AG09309 (cell line): ENCODE data around the gene AMZ1.
A peak's percentile ranks its signal among the peaks of the same experiment; 100 is the strongest.

Source experiments
- DNase-seq: peaks from one replicate; pipeline ENCODE4 v3.0.0-alpha.2; 2010; ENCODE audit warnings: low read depth
- H3K4me3 ChIP-seq: 2 replicates; pipeline ENCODE4 v1.5.1; 2011; ENCODE audit warnings: mild to moderate bottlenecking, low read depth, low read length, moderate library complexity; ENCODE audit not compliant: control insufficient read depth
- CTCF ChIP-seq: IDR thresholded peaks from 2 replicates; pipeline ENCODE4 v1.5.1; 2011; ENCODE audit warnings: mild to moderate bottlenecking, low read depth, low read length, inconsistent platforms; ENCODE audit not compliant: insufficient read depth, control insufficient read depth; ENCODE audit errors: missing control alignments

AMZ1 gene

GRCh38 chr7:2641406-2642393, 46.3 kb upstream of the AMZ1 start:
- DNase-seq, result peak; percentile 92
- H3K4me3 ChIP-seq, result peak overlapping the region; percentile 11
- TF ChIP-seq CTCF, result no peak

- no peak for DNase-seq
- no peak overlapping the region for H3K4me3 ChIP-seq
- peak; percentile 5 for TF ChIP-seq CTCF
Observed at GRCh38 chr7:2643386-2644219, 44.4 kb upstream of the AMZ1 start.

- no peak overlapping the region for H3K4me3 ChIP-seq
- TF ChIP-seq CTCF, result no peak
- DNase-seq, result no peak
Observed at GRCh38 chr7:2644220-2644561, 43.8 kb upstream of the AMZ1 start.

- DNase-seq, result no peak
- TF ChIP-seq CTCF, result no peak
- H3K4me3 ChIP-seq, result no peak overlapping the region
Observed at GRCh38 chr7:2644562-2645273, 43.3 kb upstream of the AMZ1 start.

GRCh38 chr7:2645274-2645868, 42.6 kb upstream of the AMZ1 start:
- DNase-seq, result no peak
- H3K4me3 ChIP-seq, result no peak overlapping the region
- TF ChIP-seq CTCF, result no peak

GRCh38 chr7:2646336-2646679, 41.7 kb upstream of the AMZ1 start:
- DNase-seq, result no peak
- TF ChIP-seq CTCF, result no peak
- no peak overlapping the region for H3K4me3 ChIP-seq
